Sigmoid colon (tissue), 4 donors: ENCODE measurements around the gene GLYAT.

ENCODE experiments used
- EP300 ChIP-seq, 4 donors: sonication (generic); formaldehyde crosslinking; IDR thresholded peaks; one replicate each; pipeline ENCODE4 v1.6.1; 2017; ENCODE audit warnings: antibody characterized with exemption in 4 of 4
- TF ChIP-seq, protein P1 (sequence below), 4 experiments: fragments of 450-650 bp in 3 of 4; fragments of 200-600 bp in 1 of 4; IDR thresholded peaks; one replicate each; pipeline ENCODE4 v1.5.1; 2016 to 2019; ENCODE audit warnings: antibody characterized with exemption in 4 of 4, mild to moderate bottlenecking in 3 of 4, moderate library complexity in 2 of 4

DNA sequence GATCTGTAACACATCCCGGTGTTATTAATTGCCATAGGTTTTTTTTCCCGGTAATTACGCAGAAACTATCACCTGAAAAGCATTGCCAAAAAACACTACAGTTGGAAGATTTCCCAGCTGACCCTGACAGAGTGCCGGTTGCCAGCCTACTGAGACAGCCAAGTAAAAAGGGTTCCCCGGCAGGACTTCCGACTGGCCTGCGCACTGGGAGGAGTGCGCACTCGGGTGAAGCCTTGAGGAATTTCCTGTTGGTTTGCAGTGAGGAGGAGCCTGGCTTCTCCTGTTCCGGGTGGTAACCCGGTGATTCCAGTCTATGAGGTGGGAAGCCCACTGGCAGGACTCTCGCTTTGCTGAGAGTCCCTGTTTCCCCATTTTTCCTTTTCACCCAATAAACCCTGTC lies 57.1 kb downstream of the GLYAT start:
- TF ChIP-seq, protein P1, sequence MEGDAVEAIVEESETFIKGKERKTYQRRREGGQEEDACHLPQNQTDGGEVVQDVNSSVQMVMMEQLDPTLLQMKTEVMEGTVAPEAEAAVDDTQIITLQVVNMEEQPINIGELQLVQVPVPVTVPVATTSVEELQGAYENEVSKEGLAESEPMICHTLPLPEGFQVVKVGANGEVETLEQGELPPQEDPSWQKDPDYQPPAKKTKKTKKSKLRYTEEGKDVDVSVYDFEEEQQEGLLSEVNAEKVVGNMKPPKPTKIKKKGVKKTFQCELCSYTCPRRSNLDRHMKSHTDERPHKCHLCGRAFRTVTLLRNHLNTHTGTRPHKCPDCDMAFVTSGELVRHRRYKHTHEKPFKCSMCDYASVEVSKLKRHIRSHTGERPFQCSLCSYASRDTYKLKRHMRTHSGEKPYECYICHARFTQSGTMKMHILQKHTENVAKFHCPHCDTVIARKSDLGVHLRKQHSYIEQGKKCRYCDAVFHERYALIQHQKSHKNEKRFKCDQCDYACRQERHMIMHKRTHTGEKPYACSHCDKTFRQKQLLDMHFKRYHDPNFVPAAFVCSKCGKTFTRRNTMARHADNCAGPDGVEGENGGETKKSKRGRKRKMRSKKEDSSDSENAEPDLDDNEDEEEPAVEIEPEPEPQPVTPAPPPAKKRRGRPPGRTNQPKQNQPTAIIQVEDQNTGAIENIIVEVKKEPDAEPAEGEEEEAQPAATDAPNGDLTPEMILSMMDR (IDR thresholded peaks at IDR 0.05): no peak
- no peak for TF ChIP-seq EP300 (IDR thresholded peaks at IDR 0.05)
